Neutrophil (primary cell): ENCODE results near the gene CFDP1.
"Not testable (repeated sequence)": the region's sequence is repeated elsewhere in the genome, so short reads cannot be mapped to it uniquely, and the experiment has no call there.

Experiments used
- H3K27ac ChIP-seq: fragments of 200-600 bp; sonication (generic); 2 replicates; pipeline ENCODE4 v1.5.1; 2016; ENCODE audit warnings: mild to moderate bottlenecking, moderate library complexity
- H3K27me3 ChIP-seq: fragments of 200-600 bp; sonication (generic); 2 replicates; pipeline ENCODE4 v1.6.0; 2016; ENCODE audit warnings: mild to moderate bottlenecking
- H3K36me3 ChIP-seq: fragments of 200-600 bp; sonication (generic); 2 replicates; pipeline ENCODE4 v1.5.1; 2017
- H3K4me1 ChIP-seq, 2 experiments: fragments of 200-600 bp in 1 of 2; sonication (generic) in 1 of 2; 1 replicate in 1 of 2; 2 replicates in 1 of 2; pipeline versions ENCODE4 v1.5.1 to v1.6.1; 2013 to 2016; ENCODE audit warnings: low read depth in 1 of 2, low read length in 1 of 2, mild to moderate bottlenecking in 1 of 2, moderate library complexity in 1 of 2; ENCODE audit not compliant: control insufficient read depth in 1 of 2, insufficient read depth in 1 of 2
- H3K4me3 ChIP-seq, 2 experiments: fragments of 200-600 bp in 1 of 2; sonication (generic) in 1 of 2; 1 replicate in 1 of 2; 2 replicates in 1 of 2; pipeline ENCODE4 v1.5.1; 2013 to 2016; ENCODE audit warnings: low read depth in 1 of 2, low read length in 1 of 2, mild to moderate bottlenecking in 1 of 2, moderate library complexity in 1 of 2
- H3K9me3 ChIP-seq: fragments of 200-600 bp; sonication (generic); 2 replicates; pipeline ENCODE4 v1.5.1; 2016
- CTCF ChIP-seq: fragments of 200-600 bp; sonication (generic); IDR thresholded peaks from 2 replicates; pipeline ENCODE4 v1.5.1; 2016; ENCODE audit warnings: antibody characterized with exemption

CFDP1 gene

DNA sequence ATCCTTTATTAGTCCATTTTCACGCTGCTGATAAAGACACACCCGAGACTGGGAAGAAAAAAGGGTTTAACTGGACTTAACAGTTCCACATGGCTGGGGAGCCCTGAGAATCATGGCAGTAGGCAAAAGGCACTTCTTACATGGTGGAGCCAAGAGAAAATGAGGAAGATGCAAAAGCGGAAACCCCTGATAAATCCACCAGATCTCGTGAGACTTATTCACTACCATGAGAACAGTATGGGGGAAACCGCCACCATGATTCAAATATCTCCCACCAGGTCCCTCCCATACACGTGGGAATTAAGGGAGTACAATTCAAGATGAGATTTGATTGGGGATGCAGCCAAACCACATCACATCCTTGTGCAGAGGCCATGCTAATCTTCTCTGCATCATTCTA is 146.9 kb downstream of the CFDP1 start:
- TF ChIP-seq CTCF = no peak
- Histone ChIP-seq H3K4me3 (no peak overlapping the region), H3K27ac (no peak overlapping the region), H3K4me1 (no peaks in the 10 kb centered on the region), H3K36me3 (no peaks in the 10 kb centered on the region), H3K9me3 (no peaks in the 10 kb centered on the region), H3K27me3 (peaks cover 7% of the 10 kb centered on the region)

GRCh38 chr16:75282466-75283281 is 150.6 kb downstream of the CFDP1 start:
- no peak overlapping the region for H3K27ac ChIP-seq
- TF ChIP-seq CTCF = no peak
- H3K4me1 ChIP-seq = no peaks in the 10 kb centered on the region
- no peaks in the 10 kb centered on the region for H3K36me3 ChIP-seq
- H3K27me3 ChIP-seq = peaks cover 42% of the 10 kb centered on the region
- H3K4me3 ChIP-seq = no peak overlapping the region
- H3K9me3 ChIP-seq = no peaks in the 10 kb centered on the region

GRCh38 chr16:75281826-75282225 is 151.5 kb downstream of the CFDP1 start:
- TF ChIP-seq CTCF = no peak
- Histone ChIP-seq H3K36me3 (no peaks in the 10 kb centered on the region), H3K27me3 (peaks cover 50% of the 10 kb centered on the region), H3K27ac (no peak overlapping the region), H3K4me3 (no peak overlapping the region), H3K9me3 (no peaks in the 10 kb centered on the region), H3K4me1 (no peaks in the 10 kb centered on the region)

DNA sequence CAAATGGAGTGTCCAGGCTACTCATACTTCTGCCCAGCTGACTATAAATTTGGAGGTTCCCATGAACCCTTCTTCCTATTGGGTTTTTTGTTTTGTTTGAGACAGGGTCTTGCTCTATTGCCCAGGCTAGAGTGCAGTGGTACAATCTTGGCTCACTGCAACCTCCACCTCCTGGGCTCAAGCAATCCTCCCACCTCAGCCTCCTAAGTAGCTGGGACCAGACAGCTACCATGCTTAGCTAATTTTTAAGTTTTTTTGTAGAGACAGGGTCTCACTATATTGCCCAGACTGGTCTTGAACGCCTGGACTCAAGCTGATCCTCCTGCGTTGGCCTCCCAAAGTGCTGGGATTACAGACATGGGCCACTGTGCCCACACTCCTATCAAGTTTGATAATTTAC is 152.3 kb downstream of the CFDP1 start:
- not testable (repeated sequence) for H3K36me3 ChIP-seq, H3K27ac ChIP-seq, H3K9me3 ChIP-seq, H3K4me3 ChIP-seq, H3K4me1 ChIP-seq
- peaks cover 57% of the 10 kb centered on the region for H3K27me3 ChIP-seq

DNA sequence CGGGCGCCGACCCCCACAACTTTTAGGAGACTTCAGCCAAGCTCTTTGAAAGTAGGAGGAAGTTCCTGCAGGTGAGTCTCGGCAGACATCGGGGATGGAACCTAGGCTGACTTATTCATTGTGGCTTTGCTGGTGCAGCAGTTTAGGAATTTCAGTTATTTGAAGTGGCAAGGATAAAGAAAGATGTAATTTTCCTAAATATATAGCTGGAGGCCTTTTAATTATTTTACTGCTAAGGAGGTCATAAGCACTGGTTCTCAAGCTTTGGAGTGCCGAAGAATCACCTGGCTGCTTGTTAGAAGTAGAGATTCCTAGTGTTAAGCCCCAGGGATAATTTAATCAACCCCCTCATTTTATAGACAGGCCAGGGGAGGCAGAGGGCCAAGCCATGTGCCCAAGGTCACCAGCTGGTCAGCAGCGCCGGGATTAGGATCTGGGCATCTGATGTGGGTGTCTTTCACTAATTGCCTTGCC is 152.9 kb downstream of the CFDP1 start:
- Histone ChIP-seq H3K27ac (no peak overlapping the region), H3K27me3 (peaks cover 64% of the 10 kb centered on the region)

More for the DNA sequence above, 152.9 kb downstream of the CFDP1 start:
- Histone ChIP-seq H3K36me3 (no peaks in the 10 kb centered on the region), H3K4me3 (no peak overlapping the region), H3K4me1 (no peaks in the 10 kb centered on the region), H3K9me3 (no peaks in the 10 kb centered on the region)
- no peak for TF ChIP-seq CTCF
